HEK293 (cell line): Measurements from ENCODE around the gene TAS1R3.

ENCODE experiments used
- BCL11A ChIP-seq: fragments of 450-650 bp; formaldehyde crosslinking; IDR thresholded peaks from 2 replicates; pipeline ENCODE4 v1.5.1; 2016; ENCODE audit warnings: low read depth, missing biosample characterization, missing genetic modification characterization
- GLI2 ChIP-seq: fragments of 450-650 bp; formaldehyde crosslinking; IDR thresholded peaks from 2 replicates; pipeline ENCODE4; 2017; ENCODE audit warnings: missing biosample characterization, missing genetic modification characterization, low read depth, borderline replicate concordance
- OVOL3 ChIP-seq: fragments of 450-650 bp; formaldehyde crosslinking; IDR thresholded peaks from 2 replicates; pipeline ENCODE4 v1.5.1; 2016; ENCODE audit warnings: missing biosample characterization, missing genetic modification characterization
- ZBTB21 ChIP-seq: fragments of 450-650 bp; formaldehyde crosslinking; IDR thresholded peaks from 2 replicates; pipeline ENCODE4 v1.5.1; 2017; ENCODE audit warnings: missing biosample characterization, missing genetic modification characterization
- ZBTB48 ChIP-seq: fragments of 450-650 bp; formaldehyde crosslinking; IDR thresholded peaks from 2 replicates; pipeline ENCODE4 v1.5.1; 2016; ENCODE audit warnings: missing biosample characterization, missing genetic modification characterization
- ZNF214 ChIP-seq: fragments of 450-650 bp; formaldehyde crosslinking; IDR thresholded peaks from 2 replicates; pipeline ENCODE4 v1.5.1; 2017; ENCODE audit warnings: missing biosample characterization, mild to moderate bottlenecking, missing genetic modification characterization, borderline replicate concordance
- ZNF24 ChIP-seq: fragments of 450-650 bp; formaldehyde crosslinking; IDR thresholded peaks from 2 replicates; pipeline ENCODE4 v1.5.1; 2016; ENCODE audit warnings: missing biosample characterization, missing genetic modification characterization
- ZNF266 ChIP-seq: fragments of 450-650 bp; formaldehyde crosslinking; IDR thresholded peaks from 2 replicates; pipeline ENCODE4 v1.5.1; 2016; ENCODE audit warnings: missing biosample characterization, missing genetic modification characterization, low read depth
- ZNF335 ChIP-seq: fragments of 450-650 bp; formaldehyde crosslinking; conservative IDR thresholded peaks from 2 replicates; pipeline ENCODE4 v1.5.1; 2016; ENCODE audit warnings: missing biosample characterization, missing genetic modification characterization
- ZNF785 ChIP-seq: fragments of 450-650 bp; formaldehyde crosslinking; IDR thresholded peaks from 2 replicates; pipeline ENCODE4 v1.5.1; 2016; ENCODE audit warnings: missing biosample characterization, missing genetic modification characterization
- TF ChIP-seq, protein P1 (sequence below): fragments of 450-650 bp; formaldehyde crosslinking; conservative IDR thresholded peaks from 2 replicates; pipeline ENCODE4 v1.5.1; 2016; ENCODE audit warnings: low read depth, missing biosample characterization, missing genetic modification characterization
- TF ChIP-seq, protein P2 (sequence below): fragments of 450-650 bp; formaldehyde crosslinking; IDR thresholded peaks from 2 replicates; pipeline ENCODE4 v1.5.1; 2016; ENCODE audit warnings: missing biosample characterization, missing genetic modification characterization
- TF ChIP-seq, protein P3 (sequence below): fragments of 450-650 bp; formaldehyde crosslinking; IDR thresholded peaks from 2 replicates; pipeline ENCODE4 v1.5.1; 2016; ENCODE audit warnings: missing biosample characterization, missing genetic modification characterization
- TF ChIP-seq, protein P4 (sequence below): fragments of 450-650 bp; formaldehyde crosslinking; IDR thresholded peaks from 2 replicates; pipeline ENCODE4 v1.5.1; 2017; ENCODE audit warnings: missing biosample characterization, missing genetic modification characterization
- TF ChIP-seq, protein P5 (sequence below): fragments of 450-650 bp; formaldehyde crosslinking; conservative IDR thresholded peaks from 2 replicates; pipeline ENCODE4 v1.5.1; 2016; ENCODE audit warnings: low read depth, missing biosample characterization, missing genetic modification characterization
- TF ChIP-seq, protein P6 (sequence below): fragments of 450-650 bp; formaldehyde crosslinking; IDR thresholded peaks from 2 replicates; pipeline ENCODE4 v1.5.1; 2016; ENCODE audit warnings: missing biosample characterization, missing genetic modification characterization

Gene TAS1R3

DNA sequence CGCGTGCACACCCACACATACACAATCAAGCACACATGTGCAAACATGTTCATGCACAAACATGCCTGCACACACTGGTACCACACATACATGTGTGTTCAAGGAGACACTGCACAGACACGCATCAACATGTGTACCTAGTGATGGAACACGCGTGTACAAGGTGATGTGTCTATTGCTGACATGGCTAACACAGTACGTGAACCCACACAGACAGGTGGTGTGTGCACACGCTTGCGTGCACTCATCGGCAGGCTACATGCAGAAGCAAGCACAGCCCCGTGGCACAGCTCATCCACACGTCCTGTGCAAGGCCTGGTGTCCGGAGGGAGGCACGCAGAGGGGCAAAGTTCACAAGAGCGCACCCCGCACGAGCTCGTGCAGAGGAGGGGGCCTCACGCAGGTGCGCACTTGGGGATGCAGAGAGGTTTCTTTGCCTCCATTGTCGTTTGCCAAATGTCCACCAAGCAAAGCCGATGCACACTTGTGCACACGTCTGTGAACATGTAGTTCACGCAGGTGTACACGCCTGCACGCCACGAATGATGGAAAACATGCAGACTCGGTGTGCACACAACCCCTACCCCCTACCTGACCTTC lies 24.3 kb upstream of the TAS1R3 start (continued):
- TF ChIP-seq ZNF335 (tag by site-specific recombination): no peak
- TF ChIP-seq ZNF785 (tag by site-specific recombination): no peak
- no peak for TF ChIP-seq OVOL3 (tag by site-specific recombination)
- TF ChIP-seq, protein P1, sequence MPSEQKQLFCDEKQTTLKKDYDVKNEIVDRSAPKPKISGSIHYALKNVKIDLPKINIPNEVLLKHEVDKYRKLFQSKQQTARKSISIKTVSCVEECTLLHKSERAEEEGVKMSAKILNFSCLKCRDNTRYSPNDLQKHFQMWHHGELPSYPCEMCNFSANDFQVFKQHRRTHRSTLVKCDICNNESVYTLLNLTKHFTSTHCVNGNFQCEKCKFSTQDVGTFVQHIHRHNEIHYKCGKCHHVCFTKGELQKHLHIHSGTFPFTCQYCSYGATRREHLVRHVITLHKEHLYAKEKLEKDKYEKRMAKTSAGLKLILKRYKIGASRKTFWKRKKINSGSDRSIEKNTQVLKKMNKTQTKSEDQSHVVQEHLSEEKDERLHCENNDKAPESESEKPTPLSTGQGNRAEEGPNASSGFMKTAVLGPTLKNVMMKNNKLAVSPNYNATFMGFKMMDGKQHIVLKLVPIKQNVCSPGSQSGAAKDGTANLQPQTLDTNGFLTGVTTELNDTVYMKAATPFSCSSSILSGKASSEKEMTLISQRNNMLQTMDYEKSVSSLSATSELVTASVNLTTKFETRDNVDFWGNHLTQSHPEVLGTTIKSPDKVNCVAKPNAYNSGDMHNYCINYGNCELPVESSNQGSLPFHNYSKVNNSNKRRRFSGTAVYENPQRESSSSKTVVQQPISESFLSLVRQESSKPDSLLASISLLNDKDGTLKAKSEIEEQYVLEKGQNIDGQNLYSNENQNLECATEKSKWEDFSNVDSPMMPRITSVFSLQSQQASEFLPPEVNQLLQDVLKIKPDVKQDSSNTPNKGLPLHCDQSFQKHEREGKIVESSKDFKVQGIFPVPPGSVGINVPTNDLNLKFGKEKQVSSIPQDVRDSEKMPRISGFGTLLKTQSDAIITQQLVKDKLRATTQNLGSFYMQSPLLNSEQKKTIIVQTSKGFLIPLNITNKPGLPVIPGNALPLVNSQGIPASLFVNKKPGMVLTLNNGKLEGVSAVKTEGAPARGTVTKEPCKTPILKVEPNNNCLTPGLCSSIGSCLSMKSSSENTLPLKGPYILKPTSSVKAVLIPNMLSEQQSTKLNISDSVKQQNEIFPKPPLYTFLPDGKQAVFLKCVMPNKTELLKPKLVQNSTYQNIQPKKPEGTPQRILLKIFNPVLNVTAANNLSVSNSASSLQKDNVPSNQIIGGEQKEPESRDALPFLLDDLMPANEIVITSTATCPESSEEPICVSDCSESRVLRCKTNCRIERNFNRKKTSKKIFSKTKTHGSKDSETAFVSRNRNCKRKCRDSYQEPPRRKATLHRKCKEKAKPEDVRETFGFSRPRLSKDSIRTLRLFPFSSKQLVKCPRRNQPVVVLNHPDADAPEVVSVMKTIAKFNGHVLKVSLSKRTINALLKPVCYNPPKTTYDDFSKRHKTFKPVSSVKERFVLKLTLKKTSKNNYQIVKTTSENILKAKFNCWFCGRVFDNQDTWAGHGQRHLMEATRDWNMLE (tag by site-specific recombination): no peak
- TF ChIP-seq ZNF214 (tag by site-specific recombination): no peak
- TF ChIP-seq, protein P2, sequence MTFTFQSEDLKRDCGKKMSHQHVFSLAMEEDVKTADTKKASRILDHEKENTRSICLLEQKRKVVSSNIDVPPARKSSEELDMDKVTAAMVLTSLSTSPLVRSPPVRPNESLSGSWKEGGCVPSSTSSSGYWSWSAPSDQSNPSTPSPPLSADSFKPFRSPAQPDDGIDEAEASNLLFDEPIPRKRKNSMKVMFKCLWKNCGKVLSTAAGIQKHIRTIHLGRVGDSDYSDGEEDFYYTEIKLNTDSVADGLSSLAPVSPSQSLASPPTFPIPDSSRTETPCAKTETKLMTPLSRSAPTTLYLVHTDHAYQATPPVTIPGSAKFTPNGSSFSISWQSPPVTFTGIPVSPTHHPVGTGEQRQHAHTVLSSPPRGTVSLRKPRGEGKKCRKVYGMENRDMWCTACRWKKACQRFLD (tag by site-specific recombination): no peak
- no peak for TF ChIP-seq BCL11A (tag by site-specific recombination)
- TF ChIP-seq, protein P3, sequence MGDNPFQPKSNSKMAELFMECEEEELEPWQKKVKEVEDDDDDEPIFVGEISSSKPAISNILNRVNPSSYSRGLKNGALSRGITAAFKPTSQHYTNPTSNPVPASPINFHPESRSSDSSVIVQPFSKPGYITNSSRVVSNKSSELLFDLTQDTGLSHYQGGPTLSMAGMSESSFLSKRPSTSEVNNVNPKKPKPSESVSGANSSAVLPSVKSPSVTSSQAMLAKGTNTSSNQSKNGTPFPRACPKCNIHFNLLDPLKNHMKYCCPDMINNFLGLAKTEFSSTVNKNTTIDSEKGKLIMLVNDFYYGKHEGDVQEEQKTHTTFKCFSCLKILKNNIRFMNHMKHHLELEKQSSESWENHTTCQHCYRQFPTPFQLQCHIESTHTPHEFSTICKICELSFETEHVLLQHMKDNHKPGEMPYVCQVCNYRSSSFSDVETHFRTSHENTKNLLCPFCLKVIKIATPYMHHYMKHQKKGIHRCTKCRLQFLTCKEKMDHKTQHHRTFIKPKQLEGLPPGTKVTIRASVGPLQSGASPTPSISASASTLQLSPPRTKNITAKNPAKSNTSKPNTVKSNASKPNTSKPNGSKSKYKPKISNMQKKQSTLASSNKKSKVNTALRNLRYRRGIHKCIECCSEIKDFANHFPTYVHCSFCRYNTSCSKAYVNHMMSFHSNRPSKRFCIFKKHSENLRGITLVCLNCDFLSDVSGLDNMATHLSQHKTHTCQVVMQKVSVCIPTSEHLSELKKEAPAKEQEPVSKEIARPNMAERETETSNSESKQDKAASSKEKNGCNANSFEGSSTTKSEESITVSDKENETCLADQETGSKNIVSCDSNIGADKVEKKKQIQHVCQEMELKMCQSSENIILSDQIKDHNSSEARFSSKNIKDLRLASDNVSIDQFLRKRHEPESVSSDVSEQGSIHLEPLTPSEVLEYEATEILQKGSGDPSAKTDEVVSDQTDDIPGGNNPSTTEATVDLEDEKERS (tag by site-specific recombination): no peak
- TF ChIP-seq, protein P4, sequence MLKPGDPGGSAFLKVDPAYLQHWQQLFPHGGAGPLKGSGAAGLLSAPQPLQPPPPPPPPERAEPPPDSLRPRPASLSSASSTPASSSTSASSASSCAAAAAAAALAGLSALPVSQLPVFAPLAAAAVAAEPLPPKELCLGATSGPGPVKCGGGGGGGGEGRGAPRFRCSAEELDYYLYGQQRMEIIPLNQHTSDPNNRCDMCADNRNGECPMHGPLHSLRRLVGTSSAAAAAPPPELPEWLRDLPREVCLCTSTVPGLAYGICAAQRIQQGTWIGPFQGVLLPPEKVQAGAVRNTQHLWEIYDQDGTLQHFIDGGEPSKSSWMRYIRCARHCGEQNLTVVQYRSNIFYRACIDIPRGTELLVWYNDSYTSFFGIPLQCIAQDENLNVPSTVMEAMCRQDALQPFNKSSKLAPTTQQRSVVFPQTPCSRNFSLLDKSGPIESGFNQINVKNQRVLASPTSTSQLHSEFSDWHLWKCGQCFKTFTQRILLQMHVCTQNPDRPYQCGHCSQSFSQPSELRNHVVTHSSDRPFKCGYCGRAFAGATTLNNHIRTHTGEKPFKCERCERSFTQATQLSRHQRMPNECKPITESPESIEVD (tag by site-specific recombination): no peak
- no peak for TF ChIP-seq ZNF24 (tag by site-specific recombination)
- no peak for TF ChIP-seq ZNF266 (tag by site-specific recombination)
- TF ChIP-seq GLI2: no peak
- TF ChIP-seq, protein P5, sequence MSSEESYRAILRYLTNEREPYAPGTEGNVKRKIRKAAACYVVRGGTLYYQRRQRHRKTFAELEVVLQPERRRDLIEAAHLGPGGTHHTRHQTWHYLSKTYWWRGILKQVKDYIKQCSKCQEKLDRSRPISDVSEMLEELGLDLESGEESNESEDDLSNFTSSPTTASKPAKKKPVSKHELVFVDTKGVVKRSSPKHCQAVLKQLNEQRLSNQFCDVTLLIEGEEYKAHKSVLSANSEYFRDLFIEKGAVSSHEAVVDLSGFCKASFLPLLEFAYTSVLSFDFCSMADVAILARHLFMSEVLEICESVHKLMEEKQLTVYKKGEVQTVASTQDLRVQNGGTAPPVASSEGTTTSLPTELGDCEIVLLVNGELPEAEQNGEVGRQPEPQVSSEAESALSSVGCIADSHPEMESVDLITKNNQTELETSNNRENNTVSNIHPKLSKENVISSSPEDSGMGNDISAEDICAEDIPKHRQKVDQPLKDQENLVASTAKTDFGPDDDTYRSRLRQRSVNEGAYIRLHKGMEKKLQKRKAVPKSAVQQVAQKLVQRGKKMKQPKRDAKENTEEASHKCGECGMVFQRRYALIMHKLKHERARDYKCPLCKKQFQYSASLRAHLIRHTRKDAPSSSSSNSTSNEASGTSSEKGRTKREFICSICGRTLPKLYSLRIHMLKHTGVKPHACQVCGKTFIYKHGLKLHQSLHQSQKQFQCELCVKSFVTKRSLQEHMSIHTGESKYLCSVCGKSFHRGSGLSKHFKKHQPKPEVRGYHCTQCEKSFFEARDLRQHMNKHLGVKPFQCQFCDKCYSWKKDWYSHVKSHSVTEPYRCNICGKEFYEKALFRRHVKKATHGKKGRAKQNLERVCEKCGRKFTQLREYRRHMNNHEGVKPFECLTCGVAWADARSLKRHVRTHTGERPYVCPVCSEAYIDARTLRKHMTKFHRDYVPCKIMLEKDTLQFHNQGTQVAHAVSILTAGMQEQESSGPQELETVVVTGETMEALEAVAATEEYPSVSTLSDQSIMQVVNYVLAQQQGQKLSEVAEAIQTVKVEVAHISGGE (tag by site-specific recombination): no peak
- no peak for TF ChIP-seq ZBTB21 (tag by site-specific recombination)
- peak; percentile 49; the same call in 1 of the 2 replicates for TF ChIP-seq ZBTB48 (tag by site-specific recombination)
- TF ChIP-seq, protein P6, sequence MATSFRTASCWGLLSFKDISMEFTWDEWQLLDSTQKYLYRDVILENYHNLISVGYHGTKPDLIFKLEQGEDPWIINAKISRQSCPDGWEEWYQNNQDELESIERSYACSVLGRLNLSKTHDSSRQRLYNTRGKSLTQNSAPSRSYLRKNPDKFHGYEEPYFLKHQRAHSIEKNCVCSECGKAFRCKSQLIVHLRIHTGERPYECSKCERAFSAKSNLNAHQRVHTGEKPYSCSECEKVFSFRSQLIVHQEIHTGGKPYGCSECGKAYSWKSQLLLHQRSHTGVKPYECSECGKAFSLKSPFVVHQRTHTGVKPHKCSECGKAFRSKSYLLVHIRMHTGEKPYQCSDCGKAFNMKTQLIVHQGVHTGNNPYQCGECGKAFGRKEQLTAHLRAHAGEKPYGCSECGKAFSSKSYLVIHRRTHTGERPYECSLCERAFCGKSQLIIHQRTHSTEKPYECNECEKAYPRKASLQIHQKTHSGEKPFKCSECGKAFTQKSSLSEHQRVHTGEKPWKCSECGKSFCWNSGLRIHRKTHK (tag by site-specific recombination): no peak
